HG02759 (cell line): ENCODE results near the gene POLD3.

Source experiments
- ATAC-seq: cut with Tn5 transposase; IDR thresholded peaks from one replicate; pipeline ENCODE4 v1.9.1; 2021; ENCODE audit warnings: mild to moderate bottlenecking, moderate library complexity; ENCODE audit not compliant: unreplicated experiment

POLD3 gene

DNA sequence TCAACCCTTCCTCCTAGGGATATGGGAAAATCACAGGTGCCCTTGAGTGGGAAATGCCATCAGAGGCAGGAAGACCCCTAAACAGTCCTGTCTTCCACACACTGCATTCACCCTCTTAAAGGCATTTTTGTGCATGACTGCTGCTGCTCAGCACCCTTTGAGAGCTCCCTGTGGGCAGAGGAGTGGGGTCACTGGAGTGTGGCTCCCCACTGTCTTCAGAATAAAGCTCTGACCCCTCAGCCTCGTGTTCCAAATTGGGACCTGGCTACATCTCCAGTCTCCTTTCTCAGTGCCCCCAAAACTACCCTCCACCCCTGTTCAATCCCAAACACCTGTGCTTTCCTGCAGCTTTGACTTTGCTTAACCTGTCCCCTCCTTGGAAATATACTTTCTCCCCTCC lies 92.3 kb downstream of the POLD3 start:
- ATAC-seq, result no peak

DNA sequence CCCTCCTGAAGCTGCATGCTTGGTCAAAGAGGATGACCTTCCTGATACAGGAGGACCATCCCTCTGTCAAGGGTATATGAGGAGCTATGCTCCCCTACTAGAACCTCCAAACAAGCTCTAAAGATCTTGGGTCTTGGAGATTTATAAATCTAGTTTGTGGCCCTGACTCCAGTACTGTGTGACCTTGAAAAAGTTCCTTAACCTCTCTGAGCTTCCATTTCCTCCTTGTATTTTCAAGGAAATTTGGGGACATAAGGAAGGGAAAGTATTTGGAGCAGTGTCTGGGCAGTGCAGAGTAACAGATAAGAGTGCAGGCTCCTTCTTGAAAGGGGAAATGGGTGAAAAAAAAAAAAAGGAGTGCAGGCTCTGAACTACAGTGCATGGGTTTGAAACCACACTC lies 93.0 kb downstream of the POLD3 start:
- no peak for ATAC-seq

DNA sequence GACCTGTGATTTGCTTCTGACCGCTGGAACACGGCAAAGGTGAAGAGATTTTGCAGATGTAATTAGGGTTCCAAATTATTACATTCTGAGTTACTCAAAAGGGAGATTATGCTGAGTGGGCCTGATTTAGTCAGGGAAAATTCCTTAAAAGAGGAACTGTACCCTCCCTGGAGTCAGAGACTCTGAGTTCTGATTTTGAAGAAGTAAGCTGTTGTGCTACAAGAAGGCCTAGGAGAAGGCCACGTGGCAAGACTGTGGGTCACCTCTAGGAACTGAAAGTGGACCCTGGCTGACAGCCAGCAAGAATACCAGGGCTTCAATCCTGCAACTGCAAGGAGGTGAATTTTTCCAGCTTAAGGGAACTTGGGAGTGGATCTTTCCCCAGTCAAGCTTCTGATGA lies 93.5 kb downstream of the POLD3 start:
- no peak for ATAC-seq

DNA sequence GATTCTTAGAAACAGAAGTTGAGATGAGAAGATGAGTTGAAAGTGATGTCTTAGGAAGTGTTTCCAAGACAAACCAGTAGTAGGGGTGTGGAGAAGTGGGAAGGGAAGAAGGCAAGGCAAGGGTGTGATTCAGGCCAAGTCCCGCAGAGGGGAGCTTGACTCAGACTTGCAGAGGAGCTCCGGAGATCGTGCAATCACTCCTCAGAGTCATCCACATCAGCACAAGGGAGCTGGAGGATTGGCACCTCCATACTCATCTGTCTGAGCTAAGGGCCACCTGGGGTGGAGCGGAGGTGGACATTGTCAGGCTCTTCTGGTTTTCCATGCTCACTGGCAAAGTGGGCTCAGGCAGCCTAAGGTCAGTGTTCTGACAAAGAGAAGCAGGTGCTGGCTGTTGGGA lies 94.4 kb downstream of the POLD3 start:
- ATAC-seq, result no peak

DNA sequence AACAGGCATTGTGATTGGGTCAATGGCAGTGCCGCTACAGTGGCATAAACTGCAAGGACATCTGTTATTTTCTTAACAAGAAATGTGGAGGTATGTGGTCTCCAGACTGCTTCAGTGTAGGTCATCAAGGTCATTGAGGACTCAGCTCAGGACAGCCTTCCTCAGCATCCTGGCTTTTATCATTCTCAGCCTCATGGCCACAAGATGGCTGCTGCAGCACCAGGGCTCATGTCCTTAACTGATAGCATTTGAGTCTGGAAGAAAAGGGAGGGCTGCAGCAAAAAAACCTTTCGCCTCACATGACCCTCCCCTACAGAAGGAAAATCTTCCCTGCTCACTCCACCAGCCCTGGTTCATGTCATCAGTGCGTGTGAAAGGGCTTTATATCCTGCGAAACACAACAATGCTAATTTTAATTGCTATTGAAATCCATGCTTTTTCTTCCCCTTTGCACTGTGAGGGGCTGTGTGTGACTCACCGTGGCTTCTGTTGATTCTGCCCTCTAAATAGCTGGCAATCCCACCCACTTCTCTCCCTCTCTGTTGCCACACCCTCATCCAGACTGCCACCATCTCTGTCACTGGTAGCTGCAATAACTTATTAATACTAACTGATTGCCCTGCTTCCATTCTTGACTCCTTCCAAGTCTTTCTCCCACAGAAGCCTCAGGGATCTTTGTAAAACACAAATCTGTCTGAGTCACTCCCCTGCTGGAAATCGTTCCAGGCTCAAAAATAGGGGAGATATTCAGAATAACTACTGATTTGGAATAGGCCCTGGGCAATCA lies 95.0 kb downstream of the POLD3 start:
- no peak for ATAC-seq

DNA sequence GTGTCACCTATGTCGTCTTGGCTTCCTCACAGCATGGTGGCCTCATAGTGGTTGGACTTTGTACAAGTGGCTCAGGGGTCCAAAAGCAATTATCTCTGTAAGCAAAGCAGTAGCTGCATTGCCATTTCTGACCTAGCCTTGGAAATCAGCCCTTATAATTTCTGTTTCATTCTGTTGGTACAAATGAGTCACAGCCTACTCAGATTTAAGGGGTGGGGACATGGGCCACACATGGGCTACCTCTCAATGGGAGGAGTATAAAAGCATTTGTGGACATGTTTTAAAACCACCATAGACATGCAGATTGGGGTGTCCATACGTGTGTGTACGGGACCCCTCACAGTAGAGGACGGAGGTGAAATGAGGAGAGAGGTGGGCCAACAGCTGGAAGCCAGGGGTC lies 97.3 kb downstream of the POLD3 start:
- no peak for ATAC-seq

DNA sequence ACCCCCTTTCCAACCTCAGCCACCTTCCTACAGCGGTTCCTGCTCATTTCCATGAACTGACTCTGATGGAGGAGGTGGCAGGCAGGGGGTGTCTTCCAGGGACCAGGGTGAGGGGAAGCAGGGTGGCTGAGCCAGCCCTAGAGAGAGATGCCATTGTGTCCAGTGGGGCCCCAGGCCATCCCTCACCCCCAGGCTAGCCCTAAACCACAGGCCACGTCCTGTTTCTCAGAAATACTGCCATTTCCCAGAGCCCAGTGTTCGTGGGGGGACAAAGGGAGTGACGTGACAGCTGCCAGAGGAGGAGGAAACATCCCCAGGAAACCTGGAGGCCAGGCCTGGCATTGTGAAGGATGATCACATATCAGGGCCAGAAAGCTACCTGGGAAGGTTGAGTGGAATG lies 99.4 kb downstream of the POLD3 start:
- no peak for ATAC-seq
